ENCODE measurements around the gene RAX. TPM values are rescaled to one million over a fixed set of nuclear protein-coding genes. Genes with fewer than 3 reads are reported as not detected.

Gene RAX
- total and polyA plus RNA-seq, 2 of the 8 experiments (the other 6 are each of a cell fraction or from before 2014, with no cell fraction given), result 0.12 to 0.52 TPM

- TF ChIP-seq SP1 (IDR thresholded peaks at IDR 0.05; ENCODE audit: low read depth, low read length) (0 out of 2 replicates have a peak, but pooled peaks have one; percentile 28), RFX5 (IDR thresholded peaks at IDR 0.05; ENCODE audit: borderline replicate concordance, low read depth, low read length) (no peak), ATF2 (IDR thresholded peaks at IDR 0.05; ENCODE audit: low read length) (no peak), EP300 (IDR thresholded peaks at IDR 0.05; ENCODE audit: borderline replicate concordance in 1 of 2, low read depth in 2 of 2, low read length in 2 of 2) (0 out of 3 replicates have a peak, but pooled peaks of 1 of the 2 experiments have one; percentile 48), ZNF274 (IDR thresholded peaks at IDR 0.05; ENCODE audit: borderline replicate concordance, extremely low read depth, low read length) (no peak), TAF7 (optimal IDR thresholded peaks at IDR 0.05; ENCODE audit: borderline replicate concordance, low read depth, low read length) (no peak), FOSL1 (IDR thresholded peaks at IDR 0.05; ENCODE audit: insufficient read depth, low read depth, low read length) (no peak), SUZ12 (IDR thresholded peaks at IDR 0.05; ENCODE audit: low read length) (no peak), YY1 (IDR thresholded peaks at IDR 0.05; ENCODE audit: low read depth, low read length) (no peak), SIX5 (IDR thresholded peaks at IDR 0.05; ENCODE audit: low read depth, low read length) (no peak)
These were observed 2.8 kb upstream of the RAX start (continued) for GRCh38 chr18:59276047-59276446.
